Measurements from ENCODE around the gene SLC27A2. TPM values are rescaled to one million over a fixed set of nuclear protein-coding genes. Genes with fewer than 3 reads are reported as not detected.

SLC27A2 gene
- total RNA-seq, 1 experiment from 2014 or later = 7.0 TPM

DNA sequence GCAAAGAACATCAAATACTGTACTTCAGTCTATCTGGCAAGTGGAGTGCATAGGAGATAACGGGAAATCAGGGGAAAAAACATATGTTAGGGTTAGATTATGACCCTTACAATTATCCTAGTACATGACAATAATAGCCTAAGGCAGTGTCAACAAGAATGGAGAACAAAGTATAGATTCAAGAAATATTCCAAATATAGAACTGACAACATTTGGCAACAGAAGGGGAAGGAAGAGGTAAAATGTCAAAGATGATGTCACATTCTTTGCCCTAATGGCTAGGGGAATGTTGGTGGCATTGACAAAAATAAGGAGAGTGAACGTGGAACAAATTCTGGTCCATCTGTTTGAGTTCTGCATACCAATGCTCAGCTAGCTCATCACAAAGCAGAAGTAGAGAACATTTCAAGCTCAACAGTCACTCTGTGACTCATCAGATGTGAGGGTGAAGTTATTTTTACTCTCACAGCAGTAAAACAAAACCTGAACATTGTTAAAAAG is 47.4 kb upstream of the SLC27A2 start:
- Histone ChIP-seq H2BK15ac (ENCODE audit: low read depth, low read length) (no peak overlapping the region), H3K18ac (ENCODE audit: insufficient read length, low read depth, low read length) (no peak overlapping the region), H2AK5ac (ENCODE audit: insufficient read length, low read length) (no peak overlapping the region), H2AFZ (ENCODE audit: low read length) (no peak overlapping the region), H2BK5ac (ENCODE audit: insufficient read length, low read length) (no peak overlapping the region), H2BK20ac (ENCODE audit: low read depth, low read length, poor library complexity, severe bottlenecking) (no peak overlapping the region), H3K23ac (ENCODE audit: insufficient read length, low read depth, low read length) (no peak overlapping the region), H3K23me2 (ENCODE audit: insufficient read length, low read depth, low read length, poor library complexity, severe bottlenecking) (no peaks in the 10 kb centered on the region), H4K8ac (replicated peaks; ENCODE audit: insufficient read length, low read depth, low read length) (no peak overlapping the region), H3K4ac (ENCODE audit: low read depth, low read length) (no peak overlapping the region), H3K27me3 (ENCODE audit: insufficient read depth, low read length) (no peaks in the 10 kb centered on the region), H2BK120ac (ENCODE audit: low read depth, low read length, poor library complexity, severe bottlenecking) (no peak overlapping the region), H3K9me3 (ENCODE audit: control insufficient read depth, low read depth, low read length) (no peaks in the 10 kb centered on the region), H3K56ac (ENCODE audit: insufficient read length, low read depth, low read length) (no peak overlapping the region), H3K79me2 (ENCODE audit: insufficient read depth, low read length) (no peaks in the 10 kb centered on the region), H3T11ph (ENCODE audit: low read length) (no peak overlapping the region), H3K14ac (ENCODE audit: insufficient read depth, low read length) (no peak overlapping the region), H3K4me2 (ENCODE audit: insufficient read depth, insufficient read length, low read length) (no peak overlapping the region), H3K79me1 (ENCODE audit: insufficient read depth, low read depth, low read length, poor library complexity, severe bottlenecking) (no peaks in the 10 kb centered on the region), H4K5ac (ENCODE audit: insufficient read length, low read depth, low read length) (no peak overlapping the region), H3K4me1 (ENCODE audit: insufficient read depth, low read length) (no peaks in the 10 kb centered on the region), H3K9ac (ENCODE audit: extremely low read depth, insufficient read length, low read length) (no peak overlapping the region), H4K20me1 (ENCODE audit: control insufficient read depth, insufficient read depth, insufficient read length) (no peaks in the 10 kb centered on the region), H2BK12ac (ENCODE audit: insufficient read length, low read depth, low read length) (no peak overlapping the region), H4K91ac (ENCODE audit: insufficient read length, low read depth, low read length) (no peak overlapping the region), H3K27ac (ENCODE audit: insufficient read length, low read depth, low read length) (no peak overlapping the region)
- no peak for DNase-seq
- H3K9me3 Mint-ChIP-seq = peaks cover 2 to 5% of the 10 kb centered on the region in 2 experiments; a peak in 2 of 5 replicates
- H3K27ac Mint-ChIP-seq = no peak overlapping the region
- TF ChIP-seq CTCF (conservative IDR thresholded peaks at IDR 0.05) = no peak
- H3K4me1 Mint-ChIP-seq = peaks cover 0 to 5% of the 10 kb centered on the region in 2 experiments; a peak in 1 of 4 replicates
- WGBS (ENCODE audit: extremely low coverage, insufficient read length, low lambda C conversion rate) = no CpG with 5 or more reads among the region's 2 CpGs
- no peaks in the 10 kb centered on the region; a peak in 1 of 7 replicates for H3K36me3 Mint-ChIP-seq (ENCODE audit: insufficient read depth in 1 of 3, low read depth in 3 of 3)
- no peaks in the 10 kb centered on the region for H3K27me3 Mint-ChIP-seq (ENCODE audit: low read depth)
- H3K4me3 Mint-ChIP-seq = no peak overlapping the region

Measured in H9 (cell line).